ENCODE measurements around the gene LOXHD1.

Gene LOXHD1

GRCh38 chr18:46528037-46528436 is 129.0 kb downstream of the LOXHD1 start:
- DNase-seq, result no peak

GRCh38 chr18:46519870-46520269 is 137.2 kb downstream of the LOXHD1 start:
- no peak for DNase-seq

DNA sequence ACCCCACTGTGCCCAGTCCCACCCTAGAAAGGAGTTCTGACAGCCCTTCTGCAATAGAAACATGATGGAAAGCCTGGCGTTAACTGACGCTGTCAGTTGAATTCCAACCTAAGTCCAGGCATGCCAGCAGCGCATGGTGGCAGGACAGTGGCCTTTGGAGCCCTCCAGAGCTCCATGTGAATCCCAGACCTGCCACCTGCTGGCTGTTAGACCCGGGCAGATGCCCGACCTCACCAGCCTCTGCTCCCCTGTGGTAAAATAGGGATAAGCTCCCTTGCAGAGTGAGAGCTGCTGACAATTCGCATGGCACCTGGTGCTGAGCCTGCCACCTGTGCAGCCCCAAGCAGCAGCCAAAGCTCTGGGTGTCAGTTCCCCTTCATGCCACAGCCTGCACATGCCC is 138.6 kb downstream of the LOXHD1 start:
- DNase-seq, result no peak

- DNase-seq, result no peak
Measured at GRCh38 chr18:46516555-46516954, 140.5 kb downstream of the LOXHD1 start.

- DNase-seq, result no peak
Measured at GRCh38 chr18:46510386-46510785, 146.6 kb downstream of the LOXHD1 start.

DNA sequence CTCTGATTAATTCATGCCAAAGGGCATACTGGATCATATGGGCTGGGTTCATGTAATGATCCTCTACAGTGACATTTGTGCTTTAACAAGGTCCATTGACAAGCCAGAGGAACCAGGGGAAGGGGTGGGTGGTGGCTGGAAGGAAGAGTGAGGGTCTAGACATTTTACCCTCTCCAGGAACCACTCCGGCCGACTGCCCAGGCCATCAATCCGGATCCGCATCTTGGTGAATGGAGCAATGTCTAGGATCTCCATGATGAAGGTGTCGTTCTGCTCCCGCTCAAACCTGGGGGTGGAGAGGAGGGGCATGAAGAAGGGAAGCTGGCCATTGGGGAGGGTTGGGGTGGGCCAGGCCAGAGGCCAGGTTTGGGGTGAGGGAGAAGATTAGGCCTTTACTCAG is 147.5 kb downstream of the LOXHD1 start:
- DNase-seq, result no peak

- DNase-seq, result no peak
Measured at GRCh38 chr18:46506974-46507586, 149.9 kb downstream of the LOXHD1 start.

GRCh38 chr18:46502444-46502843 is 154.6 kb downstream of the LOXHD1 start:
- no peak for DNase-seq

GRCh38 chr18:46497129-46497528 is 159.9 kb downstream of the LOXHD1 start:
- DNase-seq, result no peak

DNA sequence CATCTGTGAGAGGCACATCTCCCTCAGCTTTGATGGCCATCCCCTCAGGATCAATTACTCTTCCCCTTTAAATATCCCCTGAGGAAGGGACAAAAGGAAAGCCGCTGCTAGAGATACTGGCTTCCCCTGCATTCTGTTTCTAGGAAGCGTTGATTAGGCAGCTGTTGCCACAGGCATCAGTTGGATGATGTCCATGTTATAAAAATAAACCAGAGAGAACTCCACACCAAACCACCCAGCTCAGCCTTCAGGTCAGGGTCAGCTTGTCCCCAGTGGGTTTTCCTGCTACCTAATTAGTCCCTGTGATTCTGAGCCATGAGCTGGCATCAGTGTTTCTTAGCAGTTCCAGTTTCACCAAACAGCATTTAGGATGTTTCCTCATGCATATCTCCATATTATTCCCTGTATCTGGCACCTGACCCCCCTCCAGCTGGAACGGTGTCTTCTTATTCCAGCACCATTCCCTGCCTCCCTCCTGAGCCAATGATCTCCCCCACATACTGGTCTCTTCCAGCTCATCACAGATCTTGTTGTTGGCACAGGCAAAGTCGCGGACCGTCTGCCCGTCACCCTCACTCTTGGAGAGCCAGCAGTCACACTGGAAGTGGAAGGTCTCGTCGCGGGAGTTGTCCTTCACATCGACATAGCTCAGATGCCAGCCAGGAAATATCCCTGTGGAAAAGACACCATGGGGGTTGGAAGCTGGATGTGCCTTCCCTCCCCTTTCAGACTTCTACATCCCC is 168.4 kb downstream of the LOXHD1 start:
- no peak for DNase-seq

GRCh38 chr18:46485675-46486194 is 171.3 kb downstream of the LOXHD1 start:
- no peak for DNase-seq

DNA sequence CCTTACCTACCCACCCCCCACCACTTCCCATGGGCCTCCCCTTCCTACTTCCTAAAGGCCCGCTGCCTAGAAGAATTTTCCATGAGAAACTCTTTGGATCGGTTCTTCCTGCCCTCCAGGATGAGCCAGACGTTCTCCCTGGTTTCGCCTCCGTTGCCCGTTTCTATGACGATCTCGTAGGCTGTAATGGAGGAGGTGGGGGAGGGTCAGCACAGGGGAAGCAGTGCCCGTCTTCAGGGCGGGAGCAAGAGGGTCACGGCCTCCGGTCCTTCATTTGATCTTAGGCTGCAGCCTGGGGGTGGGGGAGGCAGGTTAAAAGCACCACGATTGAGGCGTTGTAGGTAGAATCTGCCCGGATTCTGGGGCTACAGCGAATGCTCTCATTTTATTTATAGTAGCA is 172.0 kb downstream of the LOXHD1 start:
- DNase-seq, result no peak

DNA sequence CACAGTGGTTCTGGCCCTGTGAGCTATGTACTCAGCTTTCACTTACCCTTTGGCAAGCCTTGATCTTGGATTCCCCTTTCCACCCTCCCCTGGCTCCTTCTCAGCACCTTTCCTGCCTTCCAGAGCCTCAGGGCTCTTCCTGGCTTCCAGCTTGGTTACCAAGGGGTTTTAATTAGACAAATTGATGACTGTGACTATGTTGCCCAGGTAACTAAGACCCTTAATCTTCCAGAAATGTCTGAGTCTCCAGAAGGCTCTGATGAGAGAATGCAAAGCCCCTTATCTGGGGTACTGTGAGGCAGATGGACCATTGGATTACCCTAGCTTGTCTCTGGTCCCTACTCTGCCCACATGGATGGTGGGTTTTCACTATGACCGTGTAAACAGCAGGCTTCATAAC is 174.2 kb downstream of the LOXHD1 start:
- DNase-seq, result no peak

DNA sequence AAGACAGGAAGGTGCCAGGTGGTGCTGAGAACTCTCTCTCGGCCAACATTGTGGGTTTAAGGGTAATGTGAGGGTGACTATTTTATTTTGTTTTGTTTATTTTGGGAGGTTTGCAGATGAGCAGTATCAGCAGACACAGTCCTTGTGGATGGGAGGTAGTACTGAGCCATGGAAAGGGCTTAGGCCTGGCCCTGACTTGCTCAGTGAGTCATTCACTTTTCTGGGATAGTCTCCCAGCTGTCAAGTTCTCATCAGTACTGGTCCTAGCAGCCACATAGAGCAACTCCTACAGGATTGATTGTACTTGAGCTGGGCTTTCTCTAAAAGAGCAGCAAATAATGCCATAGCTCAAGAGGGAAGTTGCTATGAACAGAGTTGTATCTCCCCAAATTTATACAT is 175.2 kb downstream of the LOXHD1 start:
- DNase-seq, result no peak

- DNase-seq, result peak; percentile 54
Measured at GRCh38 chr18:46481048-46481846, 175.8 kb downstream of the LOXHD1 start.

- no peak for DNase-seq
Measured at GRCh38 chr18:46480226-46480625, 176.8 kb downstream of the LOXHD1 start.

DNA sequence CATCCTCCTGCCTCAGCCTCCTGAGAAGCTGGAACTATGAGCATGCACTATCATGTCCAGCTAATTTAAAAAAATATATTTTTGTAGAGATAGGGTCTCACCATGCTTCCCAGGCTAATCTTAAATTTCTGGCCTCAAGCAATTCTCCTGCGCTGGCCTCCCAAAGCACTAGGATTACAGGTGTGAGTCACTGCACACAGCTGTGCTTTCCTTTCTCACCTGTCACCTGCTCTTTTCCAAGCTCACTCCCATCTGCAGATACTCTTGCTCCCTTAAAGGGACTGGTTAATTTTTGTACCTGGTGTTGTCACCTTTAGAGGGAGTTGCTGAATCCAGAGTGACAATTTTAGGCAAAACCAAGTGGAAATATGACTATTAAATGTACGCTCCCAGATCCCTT is 178.2 kb downstream of the LOXHD1 start:
- no peak for DNase-seq

DNA sequence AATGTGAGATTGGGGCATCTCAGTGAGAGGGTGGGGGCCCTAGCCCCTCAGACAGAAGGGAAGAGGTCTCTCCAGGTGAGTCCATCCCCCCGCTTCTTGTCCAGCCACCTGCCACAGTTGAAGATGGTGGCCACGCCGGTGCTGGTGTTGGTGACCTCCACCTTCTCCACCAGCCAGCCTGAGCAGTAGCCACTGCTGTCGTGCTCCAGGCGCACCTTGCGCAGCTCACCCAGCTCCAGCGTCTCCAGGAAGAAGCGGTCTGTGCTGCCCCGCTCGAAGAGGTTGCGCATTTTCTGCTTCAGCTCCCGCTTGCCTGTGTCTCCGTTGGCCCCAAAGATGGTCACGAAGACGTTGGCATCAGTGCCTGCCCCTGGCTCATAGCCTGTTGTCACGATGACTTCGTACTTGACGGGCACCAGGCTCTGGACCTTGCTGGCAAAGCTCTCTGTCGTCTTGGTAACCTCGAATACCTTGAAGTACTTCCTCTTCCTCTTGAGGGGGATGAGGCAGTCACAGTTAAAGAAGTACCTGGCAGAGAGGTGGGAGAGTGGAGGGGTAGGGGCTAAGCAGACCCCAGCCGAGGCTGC is 179.5 kb downstream of the LOXHD1 start:
- DNase-seq, result no peak

GRCh38 chr18:46475390-46475752 is 181.6 kb downstream of the LOXHD1 start:
- no peak for DNase-seq

GRCh38 chr18:46474487-46475389 is 182.3 kb downstream of the LOXHD1 start:
- DNase-seq, result no peak

- DNase-seq, result no peak
Measured at GRCh38 chr18:46471809-46472498, 185.1 kb downstream of the LOXHD1 start.

- no peak for DNase-seq
Measured at GRCh38 chr18:46470714-46471113, 186.3 kb downstream of the LOXHD1 start.
